ENCODE results near the gene GABRG3. TPM values are rescaled to one million over a fixed set of nuclear protein-coding genes. Genes with fewer than 3 reads are reported as not detected.

GABRG3 gene
- total RNA-seq, 1 donor from 2014 or later = 3.0 TPM

- H3K27me3 Mint-ChIP-seq (ENCODE audit: low read depth) = no peaks in the 10 kb centered on the region
- DNase-seq (ENCODE audit: low spot score in 2 of 2, unreplicated experiment in 2 of 2) = no peak
- no peak overlapping the region for H3K27ac Mint-ChIP-seq
- peaks cover 40% of the 10 kb centered on the region for H3K4me1 Mint-ChIP-seq
- no peak overlapping the region for H3K4me3 Mint-ChIP-seq
- TF ChIP-seq CTCF (IDR thresholded peaks at IDR 0.05; ENCODE audit: unreplicated experiment) = no peak
- no peaks in the 10 kb centered on the region for H3K9me3 Mint-ChIP-seq
- no peaks in the 10 kb centered on the region for H3K36me3 Mint-ChIP-seq
These were observed 90.8 kb downstream of the GABRG3 start for GRCh38 chr15:27061739-27062138.

GRCh38 chr15:27062951-27063350 is 92.0 kb downstream of the GABRG3 start:
- Mint-ChIP-seq H3K36me3 (peaks cover 2% of the 10 kb centered on the region), H3K4me1 (peaks cover 43% of the 10 kb centered on the region), H3K27ac (no peak overlapping the region), H3K9me3 (no peaks in the 10 kb centered on the region), H3K27me3 (ENCODE audit: low read depth) (no peaks in the 10 kb centered on the region), H3K4me3 (no peak overlapping the region)
- DNase-seq (ENCODE audit: low spot score in 2 of 2, unreplicated experiment in 2 of 2) = no peak
- TF ChIP-seq CTCF (IDR thresholded peaks at IDR 0.05; ENCODE audit: unreplicated experiment) = no peak

GRCh38 chr15:27064080-27064479 is 93.1 kb downstream of the GABRG3 start:
- H3K9me3 Mint-ChIP-seq = no peaks in the 10 kb centered on the region
- peaks cover 2% of the 10 kb centered on the region for H3K36me3 Mint-ChIP-seq
- no peak for DNase-seq (ENCODE audit: low spot score in 2 of 2, unreplicated experiment in 2 of 2)
- no peak overlapping the region for H3K4me3 Mint-ChIP-seq
- TF ChIP-seq CTCF (IDR thresholded peaks at IDR 0.05; ENCODE audit: unreplicated experiment) = no peak
- H3K27me3 Mint-ChIP-seq (ENCODE audit: low read depth) = no peaks in the 10 kb centered on the region
- H3K27ac Mint-ChIP-seq = no peak overlapping the region
- H3K4me1 Mint-ChIP-seq = peaks cover 40% of the 10 kb centered on the region

- DNase-seq (ENCODE audit: low spot score in 2 of 2, unreplicated experiment in 2 of 2) = no peak
- no peaks in the 10 kb centered on the region for H3K27me3 Mint-ChIP-seq (ENCODE audit: low read depth)
- no peak for TF ChIP-seq CTCF (IDR thresholded peaks at IDR 0.05; ENCODE audit: unreplicated experiment)
- peaks cover 2% of the 10 kb centered on the region for H3K36me3 Mint-ChIP-seq
- H3K4me1 Mint-ChIP-seq = peaks cover 36% of the 10 kb centered on the region
- H3K4me3 Mint-ChIP-seq = no peak overlapping the region
- H3K27ac Mint-ChIP-seq = no peak overlapping the region
- no peaks in the 10 kb centered on the region for H3K9me3 Mint-ChIP-seq
These were observed 94.2 kb downstream of the GABRG3 start for GRCh38 chr15:27065151-27065550.

- TF ChIP-seq CTCF (IDR thresholded peaks at IDR 0.05; ENCODE audit: unreplicated experiment) = no peak
- Mint-ChIP-seq H3K9me3 (no peaks in the 10 kb centered on the region), H3K27ac (no peak overlapping the region), H3K4me1 (peaks cover 39% of the 10 kb centered on the region), H3K27me3 (ENCODE audit: low read depth) (no peaks in the 10 kb centered on the region), H3K36me3 (peaks cover 2% of the 10 kb centered on the region), H3K4me3 (no peak overlapping the region)
- DNase-seq (ENCODE audit: low spot score in 2 of 2, unreplicated experiment in 2 of 2) = no peak
These were observed 94.8 kb downstream of the GABRG3 start for GRCh38 chr15:27065785-27066184.

- peaks cover 35% of the 10 kb centered on the region for H3K4me1 Mint-ChIP-seq
- H3K27ac Mint-ChIP-seq = no peak overlapping the region
- no peak for TF ChIP-seq CTCF (IDR thresholded peaks at IDR 0.05; ENCODE audit: unreplicated experiment)
- H3K4me3 Mint-ChIP-seq = no peak overlapping the region
- H3K36me3 Mint-ChIP-seq = peaks cover 2% of the 10 kb centered on the region
- H3K9me3 Mint-ChIP-seq = no peaks in the 10 kb centered on the region
- DNase-seq (ENCODE audit: low spot score in 2 of 2, unreplicated experiment in 2 of 2) = no peak
- no peaks in the 10 kb centered on the region for H3K27me3 Mint-ChIP-seq (ENCODE audit: low read depth)
These were observed 95.5 kb downstream of the GABRG3 start for GRCh38 chr15:27066446-27066845.

All from mesothelial cell of epicardium (in vitro differentiated cells).